HFF-Myc (cell line): ENCODE data around the gene FPR1.

Experiments
- DNase-seq: peaks from one replicate; pipeline ENCODE4 v3.0.0-alpha.2; 2011; ENCODE audit warnings: low read depth; ENCODE audit errors: extremely low read depth
- H3K4me3 ChIP-seq: replicated peaks from 2 replicates; pipeline ENCODE4 v1.5.1; 2011; ENCODE audit warnings: low read depth, mild to moderate bottlenecking, control low read depth, low read length
- TF ChIP-seq, protein P1 (sequence below): IDR thresholded peaks from 2 replicates; pipeline ENCODE4 v1.5.1; 2012; ENCODE audit warnings: mild to moderate bottlenecking, low read depth, low read length, control low read depth; ENCODE audit errors: missing control alignments

FPR1 gene

DNA sequence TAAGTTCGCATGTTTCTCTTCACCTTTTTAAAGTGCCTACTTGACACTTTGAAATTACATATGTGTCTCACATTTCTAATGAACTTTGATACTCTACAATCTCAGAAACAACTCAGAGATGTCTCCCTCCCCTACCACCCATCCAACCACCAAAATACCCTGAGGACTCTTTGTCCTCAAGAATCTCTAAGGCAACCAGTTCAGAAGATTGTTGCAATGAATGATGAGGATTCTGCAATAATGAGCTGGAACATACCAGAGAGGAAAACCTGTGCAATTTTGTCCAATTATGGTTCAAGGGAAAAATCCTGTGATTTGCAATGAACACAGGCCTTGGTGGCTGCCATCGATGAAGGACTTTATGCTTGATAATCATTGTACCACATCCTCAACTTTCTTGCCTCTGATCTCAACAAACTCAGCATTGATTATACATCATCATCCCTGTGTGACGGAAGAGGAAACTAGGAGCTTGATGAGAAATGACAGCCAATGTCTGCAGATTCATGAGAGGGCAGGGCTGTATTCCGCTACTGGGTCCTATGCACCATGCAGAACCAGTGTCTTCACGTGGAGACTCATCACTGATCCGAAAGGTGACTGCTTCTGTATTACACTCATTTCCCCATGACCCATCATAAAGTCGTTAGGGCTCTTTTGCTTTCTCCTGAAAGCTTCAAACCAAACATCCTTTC, 1.1 kb downstream of the FPR1 start:
- TF ChIP-seq, protein P1, sequence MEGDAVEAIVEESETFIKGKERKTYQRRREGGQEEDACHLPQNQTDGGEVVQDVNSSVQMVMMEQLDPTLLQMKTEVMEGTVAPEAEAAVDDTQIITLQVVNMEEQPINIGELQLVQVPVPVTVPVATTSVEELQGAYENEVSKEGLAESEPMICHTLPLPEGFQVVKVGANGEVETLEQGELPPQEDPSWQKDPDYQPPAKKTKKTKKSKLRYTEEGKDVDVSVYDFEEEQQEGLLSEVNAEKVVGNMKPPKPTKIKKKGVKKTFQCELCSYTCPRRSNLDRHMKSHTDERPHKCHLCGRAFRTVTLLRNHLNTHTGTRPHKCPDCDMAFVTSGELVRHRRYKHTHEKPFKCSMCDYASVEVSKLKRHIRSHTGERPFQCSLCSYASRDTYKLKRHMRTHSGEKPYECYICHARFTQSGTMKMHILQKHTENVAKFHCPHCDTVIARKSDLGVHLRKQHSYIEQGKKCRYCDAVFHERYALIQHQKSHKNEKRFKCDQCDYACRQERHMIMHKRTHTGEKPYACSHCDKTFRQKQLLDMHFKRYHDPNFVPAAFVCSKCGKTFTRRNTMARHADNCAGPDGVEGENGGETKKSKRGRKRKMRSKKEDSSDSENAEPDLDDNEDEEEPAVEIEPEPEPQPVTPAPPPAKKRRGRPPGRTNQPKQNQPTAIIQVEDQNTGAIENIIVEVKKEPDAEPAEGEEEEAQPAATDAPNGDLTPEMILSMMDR = no peak
- no peak overlapping the region for H3K4me3 ChIP-seq
- DNase-seq = no peak

- no peak overlapping the region for H3K4me3 ChIP-seq
- DNase-seq = no peak
- TF ChIP-seq, protein P1 = no peak
These were observed 1.7 kb downstream of the FPR1 start for GRCh38 chr19:51749979-51750378.

GRCh38 chr19:51746731-51747130, 4.9 kb downstream of the FPR1 start:
- H3K4me3 ChIP-seq = no peak overlapping the region
- TF ChIP-seq, protein P1 = no peak
- DNase-seq = no peak

DNA sequence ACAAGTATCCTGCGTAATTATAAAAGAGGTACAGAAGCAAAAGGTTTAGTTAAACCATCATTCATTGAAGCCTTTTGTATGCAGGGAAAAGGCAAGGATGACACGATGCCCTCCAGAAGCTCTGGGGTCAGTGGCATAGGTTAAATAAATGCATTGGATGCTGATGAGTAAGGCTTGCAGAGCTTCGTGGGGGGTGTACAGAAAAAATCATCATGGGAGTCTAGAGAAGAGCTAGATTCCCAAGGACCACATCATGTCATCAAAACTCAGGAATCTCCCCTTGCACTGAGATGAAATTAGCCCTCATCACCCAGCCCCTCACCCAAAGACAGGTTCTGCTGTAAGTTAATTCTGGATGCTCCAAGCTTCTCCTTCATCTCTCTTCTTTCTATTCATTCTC, 8.3 kb downstream of the FPR1 start:
- TF ChIP-seq, protein P1 = no peak
- DNase-seq = no peak
- no peak overlapping the region for H3K4me3 ChIP-seq

- DNase-seq = no peak
- TF ChIP-seq, protein P1 = no peak
- no peak overlapping the region for H3K4me3 ChIP-seq
These were observed 8.9 kb downstream of the FPR1 start for GRCh38 chr19:51742789-51743188.

DNA sequence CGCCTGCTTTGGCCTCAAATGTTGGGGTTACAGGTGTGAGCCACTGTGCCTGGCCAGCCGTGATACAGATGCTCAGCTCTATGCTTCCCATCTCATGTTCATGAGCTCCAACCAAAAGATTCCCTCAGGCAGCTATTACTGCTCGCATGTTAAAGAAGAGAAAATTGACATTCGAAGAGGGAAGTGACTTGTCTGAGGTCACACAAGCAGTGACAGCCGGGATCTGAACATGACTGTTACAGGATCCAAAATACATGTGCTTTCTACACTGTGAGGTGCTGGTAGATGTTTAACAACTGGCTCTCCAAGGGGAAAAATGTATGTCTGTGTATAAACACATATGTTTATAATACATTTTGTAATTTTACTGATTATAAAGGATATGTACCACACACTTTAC, 11.3 kb downstream of the FPR1 start:
- no peak overlapping the region for H3K4me3 ChIP-seq
- no peak for DNase-seq
- TF ChIP-seq, protein P1 = no peak
